HG03378 (cell line): Measurements from ENCODE around the gene DOK3.
A peak's percentile ranks its signal among the peaks of the same experiment; 100 is the strongest.

Source experiments
- ATAC-seq: cut with Tn5 transposase; IDR thresholded peaks from one replicate; pipeline ENCODE4 v1.9.1; 2021; ENCODE audit warnings: mild to moderate bottlenecking, moderate library complexity; ENCODE audit not compliant: unreplicated experiment

The DOK3 gene, protein sequence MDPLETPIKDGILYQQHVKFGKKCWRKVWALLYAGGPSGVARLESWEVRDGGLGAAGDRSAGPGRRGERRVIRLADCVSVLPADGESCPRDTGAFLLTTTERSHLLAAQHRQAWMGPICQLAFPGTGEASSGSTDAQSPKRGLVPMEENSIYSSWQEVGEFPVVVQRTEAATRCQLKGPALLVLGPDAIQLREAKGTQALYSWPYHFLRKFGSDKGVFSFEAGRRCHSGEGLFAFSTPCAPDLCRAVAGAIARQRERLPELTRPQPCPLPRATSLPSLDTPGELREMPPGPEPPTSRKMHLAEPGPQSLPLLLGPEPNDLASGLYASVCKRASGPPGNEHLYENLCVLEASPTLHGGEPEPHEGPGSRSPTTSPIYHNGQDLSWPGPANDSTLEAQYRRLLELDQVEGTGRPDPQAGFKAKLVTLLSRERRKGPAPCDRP

DNA sequence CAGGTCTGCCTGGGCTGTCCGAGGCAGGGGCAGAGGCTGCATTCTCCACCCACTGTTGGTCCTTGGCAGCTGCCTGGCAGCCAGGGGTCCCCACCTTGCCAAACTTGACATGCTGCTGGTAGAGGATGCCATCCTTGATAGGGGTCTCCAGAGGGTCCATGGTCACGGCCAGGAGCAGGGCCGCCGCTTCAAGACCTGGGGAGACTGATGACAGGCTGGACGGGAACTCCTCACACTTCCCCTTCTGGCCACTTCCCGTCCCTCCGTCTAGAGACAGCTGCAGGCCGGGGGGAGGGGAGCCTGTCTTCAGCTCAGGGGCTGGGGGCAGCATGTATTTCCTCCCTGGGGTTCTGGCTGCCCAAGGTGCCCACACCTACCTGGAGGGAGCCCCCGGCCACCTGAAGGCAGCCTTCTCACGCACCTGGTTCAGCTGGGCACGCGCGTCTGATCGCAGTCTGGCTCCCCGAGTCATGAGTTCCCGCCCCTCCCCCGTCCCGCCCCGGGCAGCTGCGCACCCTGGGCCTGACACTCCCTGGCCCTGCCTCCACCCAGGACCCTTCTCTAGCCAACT, at the start of gene DOK3:
DOK3 (minus strand) TSS at position 446 of the 571 bp plus-strand sequence; CDS start at position 160, 286 bp downstream.
- ATAC-seq, result no peak

DNA sequence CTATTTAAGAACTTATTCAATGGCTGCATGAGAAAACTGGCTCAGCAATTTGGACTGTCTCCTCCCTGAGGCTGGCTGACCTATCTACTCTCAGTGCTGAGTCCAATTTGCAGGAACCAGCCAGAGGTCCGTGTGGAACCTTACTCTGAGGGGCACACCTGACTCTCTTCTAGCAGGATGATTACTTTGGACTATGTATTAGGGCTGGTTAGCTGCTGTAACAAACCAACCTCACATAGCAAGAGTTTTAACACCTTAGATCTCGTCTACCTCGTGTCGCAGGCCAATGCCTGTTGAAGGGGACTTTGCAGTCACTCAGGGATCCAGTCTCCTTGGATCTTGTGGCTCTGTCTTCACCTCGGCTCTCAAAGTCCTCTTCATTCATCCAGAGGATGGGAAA, 48.2 kb upstream of the DOK3 start:
- ATAC-seq, result no peak

DNA sequence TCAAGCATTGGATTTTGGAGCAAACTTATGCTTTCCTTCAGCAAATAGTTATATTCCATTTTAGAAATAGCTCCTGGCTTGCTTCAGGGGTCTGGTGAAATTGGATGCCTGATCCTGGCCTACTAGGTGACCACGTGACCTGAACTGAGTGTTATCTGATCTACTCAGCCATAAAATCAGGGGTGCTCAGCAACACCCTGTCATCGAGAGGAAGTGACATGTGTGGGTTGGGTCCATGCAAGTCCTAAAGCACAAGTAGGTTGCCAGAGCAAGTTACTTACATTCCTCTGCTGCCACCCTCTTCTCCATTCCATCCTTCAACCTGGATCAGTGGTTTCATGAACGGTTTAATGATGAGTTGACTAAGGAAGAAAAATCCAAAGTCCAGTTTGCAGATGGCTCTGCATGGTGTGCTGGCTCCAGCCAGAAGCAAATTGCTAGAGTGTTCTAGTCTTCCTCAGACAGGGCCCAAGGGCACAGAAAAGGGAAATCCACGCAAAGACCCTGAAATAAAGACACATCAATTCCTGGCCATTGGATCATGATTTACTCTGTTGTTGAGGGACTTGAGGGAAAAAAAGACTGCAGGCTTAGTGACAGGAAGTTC, 47.5 kb upstream of the DOK3 start:
- ATAC-seq, result no peak

DNA sequence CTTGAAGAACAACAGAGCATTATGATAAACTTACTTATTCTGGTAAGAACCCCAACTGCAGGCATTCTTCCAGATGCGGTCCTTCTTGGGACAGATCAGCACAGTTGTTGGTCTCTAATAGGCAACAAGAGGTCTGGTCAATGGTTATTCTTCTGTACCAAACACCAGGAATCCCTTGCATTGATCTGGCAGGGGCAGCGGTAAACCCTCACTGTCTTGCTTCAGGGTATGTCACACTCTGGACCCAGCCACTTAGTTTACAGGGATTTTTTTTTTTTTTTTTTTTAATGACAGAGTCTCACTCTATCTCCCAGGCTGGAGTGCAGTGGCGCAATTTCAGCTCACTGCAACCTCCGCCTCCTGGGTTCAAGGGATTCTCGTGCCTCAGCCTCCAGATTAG, 46.0 kb upstream of the DOK3 start:
- ATAC-seq, result no peak

DNA sequence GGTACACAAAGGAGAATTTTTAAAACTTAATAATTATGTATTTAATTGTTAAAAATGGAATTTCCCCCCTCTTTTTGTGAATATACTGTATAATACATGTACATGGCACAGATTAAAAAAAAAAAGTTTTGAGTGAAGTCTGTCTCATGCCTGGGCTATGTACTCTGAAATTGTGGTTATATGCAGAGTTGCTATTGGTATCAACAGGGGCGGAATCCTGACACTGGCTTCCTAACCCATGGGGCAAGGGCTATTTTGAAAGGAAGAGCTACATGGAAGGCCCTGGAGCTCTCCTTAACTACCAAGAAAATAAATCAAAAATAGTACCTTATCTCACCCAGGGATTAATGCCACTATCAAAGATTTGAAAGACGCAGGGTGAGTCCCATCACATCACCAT, 45.6 kb upstream of the DOK3 start:
- no peak for ATAC-seq

DNA sequence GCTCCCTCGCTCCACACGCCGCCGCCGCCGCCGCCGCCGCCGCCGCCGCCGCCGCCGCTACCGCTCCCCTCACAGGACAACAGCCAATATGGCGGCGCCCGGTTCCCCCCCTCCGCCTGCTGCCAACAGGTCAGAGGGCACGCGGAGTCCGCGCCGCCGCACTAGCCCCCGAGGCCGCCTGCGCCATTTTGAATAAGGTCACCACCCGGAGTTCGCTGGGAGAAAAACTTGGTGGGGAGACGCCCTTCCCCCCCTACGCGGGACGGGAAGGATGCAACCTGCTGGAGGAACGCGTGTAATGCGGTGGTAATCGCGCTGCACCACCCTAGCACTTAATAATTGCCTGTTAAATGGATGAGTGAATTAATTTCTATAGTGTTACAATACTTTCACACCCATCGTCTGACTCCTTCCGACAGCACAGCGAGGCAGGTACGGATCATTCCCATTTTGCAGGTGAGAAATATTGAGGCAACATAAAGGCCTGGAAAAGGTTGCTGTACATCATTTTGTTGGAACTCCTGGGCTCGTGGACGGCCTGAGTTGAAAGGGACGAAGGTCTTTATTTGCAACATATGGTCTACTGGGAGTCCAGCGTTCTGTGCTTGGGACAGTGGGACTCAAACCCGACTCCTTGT, 45.0 kb upstream of the DOK3 start, which contains the start of gene FAM193B:
FAM193B (minus strand) TSS at position 90 of the 638 bp plus-strand sequence. CDS start 105 bp downstream, outside the sequence.
- peak; percentile 71 for ATAC-seq

DNA sequence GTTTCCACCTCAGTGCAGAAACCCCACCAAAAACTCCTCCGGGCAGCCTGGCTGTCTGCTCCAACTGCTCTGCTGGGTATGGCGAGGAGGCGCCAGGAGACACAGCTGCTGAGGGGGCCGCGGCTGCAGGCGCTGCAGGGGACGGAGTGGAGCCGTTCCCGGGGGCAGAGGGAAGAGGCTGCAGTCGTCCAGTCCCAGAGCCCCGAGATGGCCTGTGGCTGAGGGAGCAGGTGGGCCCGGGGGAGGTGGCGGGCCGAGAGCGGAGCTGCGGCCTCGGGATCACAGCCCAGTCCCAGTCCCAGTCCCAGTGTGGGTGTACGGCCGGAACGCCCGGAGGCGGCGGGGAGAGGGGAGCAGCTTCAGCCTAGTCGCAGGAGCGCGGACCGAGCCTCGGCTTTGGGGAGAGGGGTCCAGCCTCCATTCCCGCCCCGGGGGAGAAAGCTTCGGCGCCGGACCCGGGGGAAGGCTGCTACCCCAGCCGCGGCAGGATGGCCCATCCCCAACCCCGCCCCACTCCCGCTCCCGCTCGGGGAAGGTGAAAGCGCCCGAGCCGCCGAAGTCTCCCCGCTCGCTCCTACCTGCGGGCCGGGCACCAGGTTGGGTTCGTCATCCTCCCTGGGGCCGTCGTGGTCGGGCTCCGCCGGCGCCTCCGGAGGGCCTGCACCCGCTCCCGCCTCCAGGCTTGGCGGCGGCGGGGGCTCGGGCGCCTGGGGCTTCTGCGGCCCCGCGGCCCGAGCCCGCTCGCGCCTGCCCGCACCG, 44.2 kb upstream of the DOK3 start:
- ATAC-seq, result peak; percentile 11

DNA sequence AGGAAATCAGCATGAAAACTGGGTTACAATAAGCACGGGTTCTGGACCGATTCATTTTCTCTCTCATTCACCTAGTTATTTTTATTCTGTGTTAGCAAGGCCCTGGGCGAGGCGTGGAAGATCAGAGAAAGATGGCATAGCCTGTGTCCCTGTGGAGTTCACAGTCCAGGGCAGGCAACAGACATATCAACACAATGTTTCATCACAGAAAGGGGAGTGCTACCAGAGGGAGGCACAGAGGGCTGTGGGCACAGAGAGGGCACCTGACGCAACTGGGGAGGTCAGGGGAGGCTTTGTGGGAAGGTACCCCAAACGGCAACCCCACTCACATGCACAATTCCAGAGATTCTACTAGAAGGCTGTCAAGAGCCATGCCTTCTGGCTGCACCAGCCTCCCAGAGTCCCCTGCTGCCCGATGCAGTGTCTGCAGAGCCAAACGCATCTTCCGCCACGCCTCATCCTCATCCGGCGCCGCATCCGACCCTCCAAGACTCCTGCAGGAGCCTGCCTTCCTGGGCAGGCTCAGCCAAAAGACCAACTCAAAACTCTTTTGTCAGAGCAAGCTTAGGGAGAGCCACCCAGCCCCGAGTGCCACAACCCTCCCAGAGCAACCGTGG, 43.3 kb upstream of the DOK3 start:
- ATAC-seq, result no peak

DNA sequence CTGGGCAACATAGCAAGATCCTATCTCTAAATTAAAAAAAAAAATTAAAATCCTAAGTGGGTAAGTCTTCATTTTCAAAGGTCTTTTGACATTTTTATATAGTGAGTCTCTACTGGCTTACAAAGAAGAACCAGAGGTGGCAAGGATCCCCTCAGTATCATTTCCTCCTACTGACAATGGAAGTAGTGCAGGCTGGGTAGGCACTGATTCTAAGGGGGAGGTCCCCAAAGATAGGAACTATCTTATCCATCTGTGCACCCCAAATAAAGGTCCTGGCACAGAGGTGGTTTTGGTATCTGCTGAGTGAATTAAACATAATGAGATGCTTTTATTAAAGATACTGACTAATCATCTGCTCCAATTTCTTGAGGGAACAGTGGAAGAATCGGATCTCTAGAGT, 40.5 kb upstream of the DOK3 start:
- ATAC-seq, result no peak

DNA sequence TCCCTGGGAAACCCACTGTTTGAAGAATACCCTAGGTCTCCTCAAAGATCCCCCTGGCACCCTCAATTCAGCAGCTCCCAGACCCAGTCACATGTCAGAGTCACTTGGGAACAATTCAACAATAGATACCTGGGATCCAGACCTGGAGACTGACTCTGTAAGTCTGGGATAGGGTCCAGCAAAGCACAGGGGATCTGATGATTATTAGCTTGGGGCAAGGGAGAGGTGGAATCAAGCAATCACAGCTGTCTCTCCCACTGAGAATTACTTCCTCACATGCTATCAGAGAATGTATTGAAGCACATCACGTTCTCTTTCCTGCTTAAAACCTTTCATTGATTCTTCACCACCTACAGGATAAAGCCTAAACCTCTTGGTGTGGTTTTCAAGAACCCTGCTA, 38.9 kb upstream of the DOK3 start:
- no peak for ATAC-seq

DNA sequence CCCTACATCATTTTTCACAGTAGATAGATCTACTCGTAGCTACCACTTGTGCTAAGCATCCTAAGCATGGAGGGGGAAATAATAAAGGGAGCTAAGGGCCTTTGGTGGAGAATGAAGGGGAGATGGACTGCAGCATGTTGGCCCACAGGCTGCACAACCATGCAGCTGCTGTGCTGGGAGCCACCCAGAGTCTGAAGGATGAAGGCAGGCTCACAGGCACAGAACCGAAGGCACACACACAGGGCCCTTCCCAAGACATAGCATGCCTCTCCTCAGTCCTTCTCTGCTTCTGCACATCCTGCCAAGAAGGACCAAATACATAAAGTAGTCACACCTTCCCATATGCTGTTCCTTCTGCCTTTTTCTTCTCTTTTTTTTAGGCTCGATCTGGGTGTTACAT, 38.1 kb upstream of the DOK3 start:
- no peak for ATAC-seq

DNA sequence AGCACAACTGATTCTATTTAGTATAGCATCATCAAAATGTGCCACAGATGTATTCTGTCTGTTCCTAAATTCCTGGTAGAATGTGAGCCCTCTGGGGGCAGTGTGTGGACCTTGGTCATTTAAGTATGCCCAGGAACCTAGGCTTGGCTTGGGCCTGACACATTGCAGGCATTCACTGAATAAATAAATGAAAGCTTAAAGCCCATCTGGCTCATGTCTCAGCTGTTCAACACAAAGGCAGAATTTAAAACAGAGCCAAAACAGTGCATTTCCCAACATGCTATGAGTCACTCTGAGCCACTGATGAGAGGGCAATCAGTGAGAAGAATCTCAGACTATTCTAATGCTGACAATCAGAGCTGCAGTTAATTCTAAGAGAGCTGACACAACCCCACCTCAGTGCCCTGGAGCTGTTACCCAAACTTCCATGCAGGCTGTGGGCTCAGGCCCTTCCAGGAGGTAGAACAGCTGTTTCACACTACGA, 36.7 kb upstream of the DOK3 start:
- no peak for ATAC-seq

DNA sequence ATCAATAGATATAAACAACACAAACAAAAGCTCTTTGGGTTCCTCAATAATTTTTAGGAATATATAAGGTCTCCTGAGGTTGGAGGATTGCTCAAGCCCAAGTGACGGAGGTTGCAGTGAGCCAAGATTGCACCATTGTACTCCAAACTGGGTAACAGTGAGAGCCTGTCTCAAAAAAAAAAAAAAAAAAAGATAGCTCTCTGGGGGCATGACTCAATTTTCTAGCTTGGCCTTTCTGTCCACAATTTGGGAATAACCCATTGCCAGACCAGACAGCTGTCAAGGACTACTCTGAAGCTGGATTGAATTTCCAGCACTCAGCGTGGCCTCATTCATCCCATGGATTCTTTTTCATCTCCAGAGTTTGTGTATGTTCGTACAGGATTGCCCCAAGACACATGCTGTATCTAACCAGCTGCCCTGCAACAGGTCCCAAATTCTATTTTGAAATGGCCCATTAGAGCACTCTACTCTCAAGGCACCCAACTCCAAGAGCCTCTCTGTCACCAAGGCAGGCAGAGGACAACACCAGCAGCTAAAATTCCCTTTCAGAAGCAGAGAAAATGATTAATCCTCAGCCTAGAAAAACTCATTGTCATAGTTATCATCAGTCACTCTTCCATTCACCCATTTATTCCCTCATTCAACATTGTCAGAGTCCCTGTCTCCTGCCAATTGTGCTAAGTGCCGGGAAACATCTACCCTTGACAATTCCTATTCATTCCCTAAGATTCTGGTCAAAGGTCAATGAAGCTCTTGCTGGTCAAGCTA, 36.0 kb upstream of the DOK3 start:
- ATAC-seq, result no peak

DNA sequence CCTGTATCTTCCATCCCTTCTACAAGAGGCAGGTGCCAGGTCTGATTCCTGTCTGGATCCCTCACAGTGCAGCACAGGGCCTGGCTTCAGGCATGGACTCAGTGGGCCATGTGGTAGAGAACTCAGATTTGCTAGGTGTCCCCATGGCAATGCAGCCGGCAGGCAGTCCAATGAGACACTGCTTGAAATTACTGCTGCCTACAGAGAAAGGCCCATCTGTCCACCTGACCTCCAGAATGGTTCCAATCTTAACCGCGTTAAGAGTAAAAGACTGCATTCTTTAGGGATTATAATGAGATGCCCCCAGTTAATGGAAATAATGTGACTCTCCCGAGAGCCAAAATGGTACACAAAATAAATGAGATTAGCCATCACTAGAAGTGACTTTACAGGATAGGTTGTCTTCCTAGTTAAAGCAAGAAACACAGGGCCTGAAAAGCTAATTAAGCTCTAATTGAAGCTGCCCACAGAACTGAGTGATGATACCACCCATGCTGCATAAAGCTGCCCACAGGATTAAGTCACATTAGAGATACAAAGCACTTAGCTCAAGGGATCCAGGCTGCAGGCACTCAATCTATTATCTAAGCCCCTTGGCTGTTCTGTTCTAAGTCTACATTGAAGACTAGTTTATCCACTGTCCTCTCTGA, 33.3 kb upstream of the DOK3 start:
- no peak for ATAC-seq

DNA sequence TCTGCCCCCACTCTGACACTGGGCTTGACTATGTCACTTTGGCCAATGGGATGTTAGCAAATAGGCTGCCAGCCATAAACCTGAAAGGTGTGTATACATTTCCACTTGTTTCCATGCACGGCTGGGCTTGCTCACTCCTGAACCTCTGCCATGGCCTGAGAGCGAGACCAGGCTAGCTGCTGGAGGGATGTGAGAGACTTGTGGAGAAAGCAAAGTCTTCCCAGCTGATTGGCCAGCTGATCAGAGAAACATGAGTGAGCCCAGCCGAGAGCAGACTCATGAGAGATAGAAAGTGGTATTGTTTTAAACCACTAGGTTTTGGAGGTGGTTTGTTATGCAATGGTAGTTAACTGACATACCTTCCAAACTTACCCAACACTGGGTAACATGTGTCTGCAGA, 30.8 kb upstream of the DOK3 start:
- ATAC-seq, result no peak

DNA sequence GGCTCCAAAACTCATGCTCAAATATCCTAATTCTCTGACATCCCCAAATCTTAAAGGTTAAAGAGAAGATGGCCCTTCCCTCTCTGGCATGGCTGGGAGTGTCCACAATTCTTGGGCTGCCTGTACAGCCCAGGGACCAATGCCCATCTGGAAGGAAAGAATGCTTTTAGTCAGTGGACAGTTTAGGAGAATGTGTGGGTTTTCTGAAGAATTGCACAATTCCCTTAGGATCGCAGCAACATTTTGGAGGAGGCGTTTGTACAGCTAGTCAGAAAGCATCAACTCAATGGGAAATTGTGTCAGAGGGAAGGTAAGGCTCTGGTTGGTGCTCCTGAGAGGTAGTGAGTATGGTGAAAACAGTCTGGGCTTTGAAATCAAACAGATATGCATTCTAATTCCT, 29.8 kb upstream of the DOK3 start:
- ATAC-seq, result no peak

DNA sequence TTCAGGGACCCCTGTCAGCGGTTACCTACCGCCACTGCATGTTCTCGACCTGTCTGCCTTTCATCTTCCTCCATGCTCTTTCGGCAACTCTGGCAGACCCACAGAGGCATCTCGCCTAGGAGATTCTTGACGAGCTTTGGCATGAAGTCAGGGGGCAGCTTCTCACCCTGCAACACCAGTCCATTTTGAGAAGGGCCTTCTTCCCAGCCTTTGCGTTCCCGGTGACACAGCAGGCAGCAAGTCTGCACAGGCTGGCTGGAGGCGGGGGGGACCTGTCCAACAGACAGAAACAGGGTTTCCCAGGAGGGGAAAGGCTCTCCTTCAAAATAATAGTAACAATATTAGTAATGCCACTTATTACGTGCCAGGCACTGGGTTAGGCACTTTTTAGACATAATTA, 29.2 kb upstream of the DOK3 start:
- ATAC-seq, result no peak

DNA sequence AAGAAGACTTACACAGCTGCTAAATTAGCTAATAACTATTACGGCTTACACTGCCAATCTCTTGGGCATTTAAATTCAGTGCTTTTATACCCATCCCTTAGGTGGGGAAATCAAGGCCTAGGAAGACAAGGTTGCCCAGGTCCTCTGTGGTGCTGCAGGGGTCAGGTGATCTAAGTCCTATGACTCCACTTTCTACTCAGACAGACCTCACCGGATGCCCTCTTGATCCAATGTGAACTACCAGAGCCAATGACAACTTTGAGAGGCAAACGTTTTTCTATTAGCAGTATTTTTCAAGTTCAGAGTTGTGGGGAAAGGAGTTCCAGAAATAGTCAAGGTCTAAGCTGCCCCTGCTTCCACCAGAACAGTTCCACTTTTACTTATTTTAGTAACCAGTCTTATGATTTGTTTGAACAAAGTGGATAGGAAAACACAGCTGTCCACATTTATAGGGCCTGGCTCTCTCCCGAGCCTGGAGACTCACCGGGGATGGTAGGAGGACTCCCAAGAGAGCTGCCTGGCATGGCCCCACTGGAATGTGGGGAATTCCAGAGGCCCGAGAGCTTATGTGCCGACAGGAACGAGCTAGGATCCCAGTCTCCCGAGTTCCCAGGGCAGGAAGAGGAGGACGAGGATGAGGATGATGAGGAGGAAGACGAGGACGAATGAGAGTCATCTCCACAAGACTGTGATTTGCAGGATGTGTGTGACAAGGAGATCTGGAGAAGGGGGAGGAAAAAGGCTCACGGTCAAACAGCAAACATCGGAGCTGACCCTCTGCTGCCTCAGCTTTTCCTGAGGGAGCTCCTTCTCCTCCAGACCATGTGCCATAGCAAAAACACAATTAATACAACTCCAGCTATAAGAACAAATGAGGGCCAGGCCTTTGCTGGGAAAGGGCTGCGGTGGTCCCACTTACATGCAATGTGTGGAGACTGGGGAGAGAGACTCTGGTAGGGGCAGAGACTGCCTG, 28.0 kb upstream of the DOK3 start:
- ATAC-seq, result no peak
